Activated CD8-positive, alpha-beta memory T cell treated with anti-CD3 and anti-CD28 coated beads for 36 hours (primary cell): ENCODE results near the gene NDUFAF3. TPM values are rescaled to one million over a fixed set of nuclear protein-coding genes. Genes with fewer than 3 reads are reported as not detected.

Experiments
- CTCF ChIA-PET: fragments of 350-600 bp; sonication (Branson Sonifier 250); formaldehyde crosslinking; loops from one replicate; lab custom pipeline; 2021; ENCODE audit warnings: antibody characterized with exemption; lab: Charles Lee
- POLR2A ChIA-PET: fragments of 350-600 bp; sonication (Branson Sonifier 250); formaldehyde crosslinking; loops from one replicate; lab custom pipeline; 2021; ENCODE audit warnings: antibody characterized with exemption; lab: Charles Lee
- total RNA-seq, 2 experiments: library from RNA; stranded (reverse); gene quantifications; one replicate each; pipeline ENCODE4 v1.2.3, GENCODE V29; 2021

The NDUFAF3 gene
- total RNA-seq, 2 experiments from 2014 or later, result 82.6 to 85.8 TPM

- POLR2A ChIA-PET, result interaction anchor here (0.6 kb wide), 2 partner anchors 10 to 374 kb away, joined by 3 to 4 read pairs; partner anchors contain the start of gene WDR6
- CTCF ChIA-PET, result interaction anchor here (0.6 to 2.0 kb wide), 5 partner anchors 9 to 439 kb away, joined by 3 to 6 read pairs (median 4); partner anchors contain the start of gene IMPDH2
Observed at GRCh38 chr3:48997102-48997635, 24.8 kb upstream of the NDUFAF3 start.

GRCh38 chr3:48997714-48998637 lies 23.9 kb upstream of the NDUFAF3 start:
- POLR2A ChIA-PET, result interaction anchor here (0.5 to 0.8 kb wide), 3 partner anchors 9 to 60 kb away, joined by 3 to 6 read pairs (median 4); partner anchors contain the start of gene WDR6

GRCh38 chr3:48999085-48999858 lies 22.6 kb upstream of the NDUFAF3 start:
- CTCF ChIA-PET, result no interaction called here

More at GRCh38 chr3:48997714-48998637, 23.9 kb upstream of the NDUFAF3 start:
- CTCF ChIA-PET, result interaction anchor here (0.7 to 2.0 kb wide), 4 partner anchors 10 to 440 kb away, joined by 3 to 6 read pairs (median 4); partner anchors contain the start of gene WDR6

GRCh38 chr3:49001155-49001554 lies 20.8 kb upstream of the NDUFAF3 start:
- ChIA-PET CTCF (interaction anchor here (1.1 to 1.2 kb wide), 2 partner anchors 13 to 17 kb away, joined by 3 to 4 read pairs; partner anchors contain the start of gene DALRD3), POLR2A (no interaction called here)

More at GRCh38 chr3:48999085-48999858, 22.6 kb upstream of the NDUFAF3 start:
- POLR2A ChIA-PET, result interaction anchor here (1.5 kb wide), 1 partner anchor 10 kb away, joined by 4 read pairs; the partner anchor contains the start of gene P4HTM

GRCh38 chr3:49004352-49005302 lies 17.3 kb upstream of the NDUFAF3 start:
- ChIA-PET CTCF (interaction anchor here (0.5 to 1.2 kb wide), 3 partner anchors 15 to 76 kb away, joined by 3 to 5 read pairs (median 3); no protein-coding TSS in a partner anchor), POLR2A (no interaction called here)

GRCh38 chr3:49005303-49005680 lies 16.6 kb upstream of the NDUFAF3 start:
- CTCF ChIA-PET, result interaction anchor here (0.5 to 1.2 kb wide), 2 partner anchors 17 to 76 kb away, joined by 3 to 5 read pairs; no protein-coding TSS in a partner anchor
- POLR2A ChIA-PET, result interaction anchor here (3.5 kb wide), 1 partner anchor 15 kb away, joined by 35 read pairs; the partner anchor contains the start of gene P4HTM

GRCh38 chr3:49005998-49006397 lies 15.9 kb upstream of the NDUFAF3 start:
- ChIA-PET CTCF (interaction anchor here (0.9 to 6.8 kb wide), 4 partner anchors 9 to 88 kb away, joined by 4 to 66 read pairs (median 26); partner anchors contain the start of genes DALRD3, NDUFAF3, P4HTM and QRICH1), POLR2A (interaction anchor here (3.5 to 4.4 kb wide), 2 partner anchors 15 to 16 kb away, joined by 35 to 90 read pairs; partner anchors contain the start of genes DALRD3, NDUFAF3 and P4HTM)

- ChIA-PET POLR2A (interaction anchor here (0.5 to 4.4 kb wide), 11 partner anchors 10 to 396 kb away, joined by 3 to 90 read pairs (median 4); partner anchors contain the start of genes DALRD3, IMPDH2, IP6K2 and NDUFAF3), CTCF (interaction anchor here (0.7 to 6.8 kb wide), 9 partner anchors 10 to 345 kb away, joined by 3 to 66 read pairs (median 4); partner anchors contain the start of genes DALRD3, IMPDH2, NDUFAF3 and P4HTM)
Observed at GRCh38 chr3:49006408-49007067, 15.4 kb upstream of the NDUFAF3 start.

- CTCF ChIA-PET, result interaction anchor here (0.7 to 6.8 kb wide), 10 partner anchors 9 to 345 kb away, joined by 3 to 66 read pairs (median 4); partner anchors contain the start of genes DALRD3, IMPDH2, NDUFAF3 and P4HTM
Observed at GRCh38 chr3:49007068-49007770, 14.7 kb upstream of the NDUFAF3 start, which contains the start of gene WDR6. Gene WDR6, plus strand, starts transcription at chr3:49007391. Its CDS starts 41 bp downstream, at chr3:49007432.

GRCh38 chr3:49007771-49008528 lies 14.0 kb upstream of the NDUFAF3 start:
- CTCF ChIA-PET, result interaction anchor here (1.0 to 6.8 kb wide), 8 partner anchors 10 to 86 kb away, joined by 3 to 66 read pairs (median 4); partner anchors contain the start of genes DALRD3, IMPDH2, NDUFAF3 and P4HTM
- POLR2A ChIA-PET, result interaction anchor here (0.7 to 4.4 kb wide), 10 partner anchors 10 to 109 kb away, joined by 3 to 90 read pairs (median 6); partner anchors contain the start of genes ARIH2, DALRD3, IMPDH2 and NDUFAF3

More at GRCh38 chr3:49007068-49007770, 14.7 kb upstream of the NDUFAF3 start, which contains the start of gene WDR6:
- POLR2A ChIA-PET, result interaction anchor here (0.7 to 4.4 kb wide), 13 partner anchors 9 to 292 kb away, joined by 3 to 90 read pairs (median 4); partner anchors contain the start of genes DALRD3, IMPDH2, IP6K2 and NDUFAF3

- ChIA-PET POLR2A (interaction anchor here (0.6 to 4.4 kb wide), 4 partner anchors 12 to 572 kb away, joined by 3 to 90 read pairs (median 20); partner anchors contain the start of genes ARIH2, DALRD3, NDUFAF3 and P4HTM), CTCF (interaction anchor here (1.7 to 6.8 kb wide), 3 partner anchors 10 to 19 kb away, joined by 3 to 66 read pairs (median 47); partner anchors contain the start of genes DALRD3, NDUFAF3 and P4HTM)
Observed at GRCh38 chr3:49008627-49009026, 13.3 kb upstream of the NDUFAF3 start.

GRCh38 chr3:49009396-49009795 lies 12.5 kb upstream of the NDUFAF3 start:
- ChIA-PET POLR2A (interaction anchor here (0.7 to 4.4 kb wide), 2 partner anchors 11 kb away, joined by 3 to 90 read pairs; partner anchors contain the start of genes DALRD3 and NDUFAF3), CTCF (interaction anchor here (3.9 to 6.8 kb wide), 2 partner anchors 10 to 20 kb away, joined by 47 to 66 read pairs; partner anchors contain the start of genes DALRD3, NDUFAF3 and P4HTM)

GRCh38 chr3:49012441-49013017 lies 9.4 kb upstream of the NDUFAF3 start:
- CTCF ChIA-PET, result interaction anchor here (6.8 kb wide), 1 partner anchor 7 kb away, joined by 66 read pairs; the partner anchor contains the start of genes DALRD3 and NDUFAF3
- POLR2A ChIA-PET, result interaction anchor here (1.0 to 1.3 kb wide), 2 partner anchors 9 to 16 kb away, joined by 3 read pairs; partner anchors contain the start of gene NDUFAF3
